ENCODE measurements around the gene NRP1.

The NRP1 gene

GRCh38 chr10:33277135-33277536 is 57.3 kb downstream of the NRP1 start:
- no peak overlapping the region for H3K4me3 ChIP-seq
- no peaks in the 10 kb centered on the region for H3K27me3 ChIP-seq
- H3K4me1 ChIP-seq, result peaks cover 0 to 66% (median 28%) of the 10 kb centered on the region in 4 donors
- no peaks in the 10 kb centered on the region for H3K9me3 ChIP-seq
- H3K36me3 ChIP-seq, result no peaks in the 10 kb centered on the region
- TF ChIP-seq CTCF (IDR thresholded peaks at IDR 0.05), result no peak
- intact Hi-C loops (cut with DNase I; ENCODE audit: low total_unique reads), result no loop called here
- H3K27ac ChIP-seq, result peak overlapping the region; percentile 10 to 66
- DNase-seq, result peak; percentile 65 to 75

DNA sequence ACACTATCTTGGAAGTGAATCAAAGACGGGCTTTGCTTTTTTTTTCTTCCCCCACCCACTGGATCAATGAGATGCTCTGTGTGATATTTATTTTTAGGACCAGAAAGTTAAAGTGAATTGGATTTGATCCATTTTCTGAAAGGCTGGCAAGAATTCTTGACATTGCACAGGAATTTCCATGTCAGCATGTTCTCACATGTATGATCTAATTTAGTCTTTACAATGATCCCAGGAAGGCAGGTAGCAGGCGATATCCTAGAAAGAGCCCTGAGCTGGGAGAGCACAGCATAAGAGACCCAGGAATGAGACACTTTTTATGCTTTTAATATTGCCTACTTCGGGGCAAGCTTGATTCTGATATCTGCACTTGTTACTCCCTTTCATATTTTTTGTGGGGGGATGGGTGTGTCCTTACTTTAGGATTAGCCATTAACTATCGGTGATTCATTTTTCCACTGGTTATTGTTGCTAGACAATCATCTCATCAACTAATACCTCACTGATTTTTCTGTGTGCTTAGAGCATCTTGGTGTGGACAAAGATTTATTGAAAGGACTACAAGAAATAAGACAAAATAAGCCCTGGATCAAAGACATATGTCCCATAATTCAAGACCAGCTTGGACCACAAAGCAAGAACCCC is 58.1 kb downstream of the NRP1 start:
- DNase-seq, result no peak
- no peak overlapping the region for H3K4me3 ChIP-seq
- intact Hi-C loops (cut with DNase I; ENCODE audit: low total_unique reads), result no loop called here
- H3K27me3 ChIP-seq, result no peaks in the 10 kb centered on the region
- no peak for TF ChIP-seq CTCF (IDR thresholded peaks at IDR 0.05)
- H3K4me1 ChIP-seq, result peaks cover 0 to 73% (median 31%) of the 10 kb centered on the region in 4 donors
- peak overlapping the region in 1 of 2 donors; percentile 66 for H3K27ac ChIP-seq
- no peaks in the 10 kb centered on the region for H3K9me3 ChIP-seq
- no peaks in the 10 kb centered on the region for H3K36me3 ChIP-seq

- no peak for TF ChIP-seq CTCF (IDR thresholded peaks at IDR 0.05)
- H3K4me3 ChIP-seq, result no peak overlapping the region
- H3K9me3 ChIP-seq, result no peaks in the 10 kb centered on the region
- peaks cover 0 to 8% (median 0%) of the 10 kb centered on the region in 3 donors for H3K36me3 ChIP-seq
- intact Hi-C loops (cut with DNase I; ENCODE audit: low total_unique reads), result no loop called here
- peaks cover 0 to 59% (median 31%) of the 10 kb centered on the region in 4 donors for H3K4me1 ChIP-seq
- no peak for DNase-seq
- H3K27me3 ChIP-seq, result no peaks in the 10 kb centered on the region
- peak overlapping the region; percentile 66 for H3K27ac ChIP-seq
These were observed 60.2 kb downstream of the NRP1 start for GRCh38 chr10:33274096-33274785.

DNA sequence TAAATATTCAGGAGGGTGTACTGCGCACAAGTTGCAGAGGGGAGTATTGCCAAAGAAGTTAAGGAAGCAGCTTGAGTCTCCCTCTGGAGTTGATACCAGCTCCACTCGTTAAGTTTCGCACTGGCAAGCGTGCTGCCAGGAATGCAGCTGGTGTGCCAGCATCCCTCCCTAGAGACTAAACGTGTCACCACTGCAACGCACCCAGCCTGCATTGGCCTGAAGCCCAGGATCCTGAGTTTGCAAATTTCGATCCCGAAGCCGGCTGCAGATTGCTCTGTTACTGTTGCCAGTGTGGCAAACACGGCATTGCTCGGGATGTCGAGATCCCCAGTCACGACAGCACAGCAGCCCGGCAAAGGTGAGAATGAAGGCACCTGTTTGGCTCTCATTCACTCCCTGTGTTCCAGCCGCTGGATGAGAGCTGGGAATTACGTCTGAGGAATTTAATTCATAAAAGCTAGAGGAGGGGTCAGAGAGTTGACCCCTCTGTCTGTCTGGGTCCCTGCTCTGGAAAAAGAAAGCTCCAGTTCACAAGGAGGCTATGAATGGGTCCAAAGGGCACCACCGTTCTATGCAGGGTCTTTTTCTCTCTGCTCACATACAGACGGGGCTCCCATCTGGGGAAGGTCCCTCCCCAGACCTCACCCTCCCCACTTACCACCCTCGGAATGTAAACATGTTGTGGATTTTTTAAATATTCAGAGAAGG is 61.0 kb downstream of the NRP1 start:
- intact Hi-C loops (cut with DNase I; ENCODE audit: low total_unique reads), result no loop called here
- H3K4me3 ChIP-seq, result peak overlapping the region; percentile 32 to 39

More for the DNA sequence above, 61.0 kb downstream of the NRP1 start:
- DNase-seq, result peak; percentile 86 to 96
- Histone ChIP-seq H3K36me3 (peaks cover 0 to 9% (median 0%) of the 10 kb centered on the region in 3 donors), H3K27me3 (no peaks in the 10 kb centered on the region), H3K9me3 (no peaks in the 10 kb centered on the region), H3K27ac (peak overlapping the region; percentile 66), H3K4me1 (peaks cover 0 to 54% (median 31%) of the 10 kb centered on the region in 4 donors)
- TF ChIP-seq CTCF (IDR thresholded peaks at IDR 0.05), result peak; percentile 14 to 23
